Esophagus muscularis mucosa (tissue), 4 donors: ENCODE measurements around the gene RBMXL2. TPM values are rescaled to one million over a fixed set of nuclear protein-coding genes. Genes with fewer than 3 reads are reported as not detected.

Experiments used
- DNase-seq: peaks from one replicate; pipeline ENCODE4 v3.0.0-alpha.2; 2017; ENCODE audit errors: extremely low spot score
- H3K27ac ChIP-seq, 4 donors: fragments of 200-600 bp; sonication (generic); replicated peaks in 1 of 4; 1 replicate in 3 of 4; 2 replicates in 1 of 4; pipeline ENCODE4 v1.5.1; 2016 to 2019; ENCODE audit warnings: mild to moderate bottlenecking in 1 of 4
- H3K27me3 ChIP-seq, 4 donors: fragments of 200-600 bp; sonication (generic); one replicate each; pipeline versions ENCODE4 v1.5.1 to v1.6.0; 2016 to 2019
- H3K36me3 ChIP-seq, 4 donors: fragments of 200-600 bp; sonication (generic); one replicate each; pipeline ENCODE4 v1.5.1; 2016 to 2019
- H3K4me1 ChIP-seq, 4 donors: fragments of 200-600 bp; sonication (generic); one replicate each; pipeline ENCODE4 v1.5.1; 2016 to 2019
- H3K4me3 ChIP-seq, 4 donors: fragments of 200-600 bp; sonication (generic); 1 replicate in 2 of 4; 2 replicates in 2 of 4; pipeline ENCODE4 v1.5.1; 2016 to 2019; ENCODE audit warnings: mild to moderate bottlenecking in 4 of 4, moderate library complexity in 1 of 4
- H3K9me3 ChIP-seq, 4 donors: fragments of 200-600 bp; sonication (generic); 1 replicate in 3 of 4; 2 replicates in 1 of 4; pipeline ENCODE4 v1.5.1; 2016 to 2019
- EP300 ChIP-seq: sonication (generic); formaldehyde crosslinking; IDR thresholded peaks from one replicate; pipeline ENCODE4 v1.6.1; 2017; ENCODE audit warnings: antibody characterized with exemption
- POLR2A ChIP-seq: fragments of 450-650 bp; IDR thresholded peaks from one replicate; pipeline ENCODE4 v1.6.1; 2017; ENCODE audit warnings: antibody characterized with exemption, moderate library complexity, mild to moderate bottlenecking, low read depth
- POLR2AphosphoS5 ChIP-seq, 2 donors: sonication (generic); formaldehyde crosslinking; IDR thresholded peaks; one replicate each; pipeline ENCODE4 v1.6.1; 2017; ENCODE audit warnings: antibody characterized with exemption in 2 of 2
- WGBS: methylation state at CpG from one replicate; pipeline ENCODE4 v1.1.5; 2018; 5-methylcytosine and 5-hydroxymethylcytosine counted together
- intact Hi-C: fragments of 100-400 bp; cut with DNase I; formaldehyde crosslinking; loops from one replicate; pipeline ENCODE4 v1.15.1; 2023
- total RNA-seq, 4 donors: library from RNA; depleted of rRNA; stranded (reverse); fragments of >200 nt; gene quantifications; one replicate each; pipeline versions ENCODE4 v1.1.0 to v1.2.1, GENCODE V29; 2016
- TF ChIP-seq, protein P1 (sequence below), 3 experiments: fragments of 200-600 bp in 2 of 3; fragments of 450-650 bp in 1 of 3; sonication (generic) in 2 of 3; IDR thresholded peaks; one replicate each; pipeline ENCODE4 v1.5.1; 2017 to 2019; ENCODE audit warnings: antibody characterized with exemption in 3 of 3, mild to moderate bottlenecking in 2 of 3, moderate library complexity in 1 of 3

RBMXL2 gene
- total RNA-seq, 4 donors from 2014 or later: not detected

GRCh38 chr11:7057641-7058040, 31.2 kb upstream of the RBMXL2 start:
- Histone ChIP-seq H3K4me1 (peaks cover 0 to 21% (median 4%) of the 10 kb centered on the region in 4 donors), H3K4me3 (no peak overlapping the region), H3K9me3 (no peaks in the 10 kb centered on the region), H3K27me3 (no peaks in the 10 kb centered on the region), H3K27ac (no peak overlapping the region), H3K36me3 (no peaks in the 10 kb centered on the region)
- 42% methylated on average over 2 of the region's 2 CpGs for WGBS
- no peak for DNase-seq
- intact Hi-C loops: no loop called here
- TF ChIP-seq, protein P1, sequence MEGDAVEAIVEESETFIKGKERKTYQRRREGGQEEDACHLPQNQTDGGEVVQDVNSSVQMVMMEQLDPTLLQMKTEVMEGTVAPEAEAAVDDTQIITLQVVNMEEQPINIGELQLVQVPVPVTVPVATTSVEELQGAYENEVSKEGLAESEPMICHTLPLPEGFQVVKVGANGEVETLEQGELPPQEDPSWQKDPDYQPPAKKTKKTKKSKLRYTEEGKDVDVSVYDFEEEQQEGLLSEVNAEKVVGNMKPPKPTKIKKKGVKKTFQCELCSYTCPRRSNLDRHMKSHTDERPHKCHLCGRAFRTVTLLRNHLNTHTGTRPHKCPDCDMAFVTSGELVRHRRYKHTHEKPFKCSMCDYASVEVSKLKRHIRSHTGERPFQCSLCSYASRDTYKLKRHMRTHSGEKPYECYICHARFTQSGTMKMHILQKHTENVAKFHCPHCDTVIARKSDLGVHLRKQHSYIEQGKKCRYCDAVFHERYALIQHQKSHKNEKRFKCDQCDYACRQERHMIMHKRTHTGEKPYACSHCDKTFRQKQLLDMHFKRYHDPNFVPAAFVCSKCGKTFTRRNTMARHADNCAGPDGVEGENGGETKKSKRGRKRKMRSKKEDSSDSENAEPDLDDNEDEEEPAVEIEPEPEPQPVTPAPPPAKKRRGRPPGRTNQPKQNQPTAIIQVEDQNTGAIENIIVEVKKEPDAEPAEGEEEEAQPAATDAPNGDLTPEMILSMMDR (IDR thresholded peaks at IDR 0.05): no peak
- TF ChIP-seq POLR2A: no peak
- no peak for TF ChIP-seq POLR2AphosphoS5 (IDR thresholded peaks at IDR 0.05)
- TF ChIP-seq EP300: no peak

- H3K27ac ChIP-seq: no peak overlapping the region
- DNase-seq: no peak
- 56% methylated on average over 1 of the region's 1 CpG for WGBS
- no peaks in the 10 kb centered on the region for H3K36me3 ChIP-seq
- H3K27me3 ChIP-seq: no peaks in the 10 kb centered on the region
- intact Hi-C loops: no loop called here
- H3K4me3 ChIP-seq: no peak overlapping the region
- TF ChIP-seq, protein P1 (IDR thresholded peaks at IDR 0.05): no peak
- TF ChIP-seq POLR2AphosphoS5 (IDR thresholded peaks at IDR 0.05): no peak
- no peak for TF ChIP-seq EP300
- TF ChIP-seq POLR2A: no peak
- no peaks in the 10 kb centered on the region for H3K9me3 ChIP-seq
- H3K4me1 ChIP-seq: peaks cover 0 to 21% (median 4%) of the 10 kb centered on the region in 4 donors
These were observed 27.9 kb upstream of the RBMXL2 start for GRCh38 chr11:7060868-7061267.

DNA sequence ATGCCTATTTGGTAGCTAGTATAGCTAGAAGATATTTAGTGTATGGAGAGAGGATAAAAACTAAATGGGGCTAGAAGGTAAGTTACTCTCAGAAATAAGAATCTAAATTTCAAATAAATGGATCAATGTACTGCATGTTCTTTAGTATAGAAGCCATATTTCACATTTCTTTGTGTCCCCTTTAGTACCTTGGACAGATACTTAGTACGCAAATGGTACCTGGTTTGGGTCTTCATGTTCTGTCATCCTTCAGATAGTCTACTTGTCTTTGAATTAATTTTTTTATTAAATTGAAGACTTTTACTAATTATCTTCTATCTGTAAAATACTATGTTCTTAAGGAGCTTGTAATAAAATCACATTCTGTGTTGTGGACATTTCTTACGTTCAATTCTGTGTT, 26.3 kb upstream of the RBMXL2 start:
- Histone ChIP-seq H3K36me3 (no peaks in the 10 kb centered on the region), H3K4me1 (peaks cover 0 to 21% (median 4%) of the 10 kb centered on the region in 4 donors), H3K4me3 (no peak overlapping the region), H3K27ac (no peak overlapping the region), H3K9me3 (no peaks in the 10 kb centered on the region), H3K27me3 (no peaks in the 10 kb centered on the region)
- no peak for TF ChIP-seq POLR2AphosphoS5 (IDR thresholded peaks at IDR 0.05)
- TF ChIP-seq EP300: no peak
- TF ChIP-seq, protein P1 (IDR thresholded peaks at IDR 0.05): no peak
- no peak for TF ChIP-seq POLR2A
- intact Hi-C loops: no loop called here
- DNase-seq: no peak
- 84% methylated on average over 2 of the region's 2 CpGs for WGBS

DNA sequence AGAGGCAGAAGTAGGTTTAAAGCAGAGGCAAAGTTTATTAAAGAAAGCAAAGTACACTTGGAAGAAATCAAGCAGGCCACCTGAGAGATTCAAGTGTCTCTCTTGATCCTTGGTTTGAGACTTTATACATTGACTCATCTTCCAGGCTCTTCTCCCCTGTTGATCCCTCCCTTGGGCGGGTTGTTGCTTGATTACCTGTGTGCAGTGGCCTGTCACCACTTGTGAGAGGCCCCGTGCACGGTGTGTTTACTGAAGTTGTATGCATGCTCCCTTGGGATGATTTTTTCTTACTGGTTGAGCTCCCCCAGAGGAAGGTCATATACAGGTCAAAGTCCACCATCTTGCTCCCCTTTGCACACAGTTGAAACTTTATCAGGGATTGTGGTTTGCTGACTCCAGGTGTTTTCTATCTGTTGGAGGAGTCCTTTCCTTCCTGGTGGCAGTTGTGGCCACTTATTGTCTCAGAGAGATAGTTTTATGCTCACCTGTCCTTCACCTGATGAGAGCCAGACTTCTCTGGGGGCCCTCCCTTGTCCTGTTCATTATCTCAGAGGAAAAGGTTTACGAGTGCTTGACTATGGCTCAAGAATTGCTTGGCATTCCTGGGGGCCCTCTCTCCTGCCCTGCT, 16.3 kb upstream of the RBMXL2 start:
- no peaks in the 10 kb centered on the region for H3K9me3 ChIP-seq
- no peak for DNase-seq
- H3K27ac ChIP-seq: no peak overlapping the region
- H3K27me3 ChIP-seq: peaks cover 0 to 5% (median 0%) of the 10 kb centered on the region in 4 donors
- TF ChIP-seq EP300: no peak
- no peak for TF ChIP-seq POLR2AphosphoS5 (IDR thresholded peaks at IDR 0.05)
- TF ChIP-seq, protein P1 (IDR thresholded peaks at IDR 0.05): no peak
- no peak for TF ChIP-seq POLR2A
- 53% methylated on average over 4 of the region's 4 CpGs for WGBS
- H3K4me3 ChIP-seq: no peak overlapping the region
- intact Hi-C loops: no loop called here
- no peaks in the 10 kb centered on the region for H3K36me3 ChIP-seq
- H3K4me1 ChIP-seq: no peaks in the 10 kb centered on the region

DNA sequence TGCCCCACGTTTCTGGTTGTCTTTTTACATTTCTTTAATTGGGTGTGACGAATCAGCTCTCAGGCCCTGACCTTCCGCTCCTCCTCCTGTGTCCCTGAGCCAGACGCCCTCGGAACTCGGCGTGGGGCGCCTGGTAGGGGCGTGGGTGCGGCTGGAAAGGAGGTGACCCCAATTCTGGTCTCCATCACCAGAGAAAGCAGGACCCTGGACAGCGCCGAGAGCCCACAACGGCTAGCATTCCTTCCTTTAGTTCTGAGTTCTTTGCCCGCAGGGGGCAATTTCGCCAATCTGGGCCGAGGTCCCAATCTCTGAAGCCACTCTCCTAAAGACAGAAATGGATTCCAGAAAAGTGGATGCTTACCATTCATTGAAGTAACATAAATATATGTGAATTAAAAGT, 11.7 kb upstream of the RBMXL2 start:
- TF ChIP-seq EP300 (no peak), POLR2AphosphoS5 (IDR thresholded peaks at IDR 0.05) (no peak), POLR2A (no peak)
- TF ChIP-seq, protein P1 (IDR thresholded peaks at IDR 0.05): no peak
- intact Hi-C loops: no loop called here
- H3K4me3 ChIP-seq: no peak overlapping the region
- WGBS: 72% methylated on average over 15 of the region's 16 CpGs
- peaks cover 0 to 16% (median 3%) of the 10 kb centered on the region in 4 donors for H3K9me3 ChIP-seq
- DNase-seq: no peak
- H3K4me1 ChIP-seq: no peaks in the 10 kb centered on the region
- peaks cover 0 to 5% (median 0%) of the 10 kb centered on the region in 4 donors for H3K27me3 ChIP-seq
- no peak overlapping the region for H3K27ac ChIP-seq
- H3K36me3 ChIP-seq: no peaks in the 10 kb centered on the region
